ENCODE data around the gene AP4B1. TPM values are rescaled to one million over a fixed set of nuclear protein-coding genes. Genes with fewer than 3 reads are reported as not detected.

AP4B1 gene
- total RNA-seq, 1 donor from 2014 or later, result 16.3 TPM

DNA sequence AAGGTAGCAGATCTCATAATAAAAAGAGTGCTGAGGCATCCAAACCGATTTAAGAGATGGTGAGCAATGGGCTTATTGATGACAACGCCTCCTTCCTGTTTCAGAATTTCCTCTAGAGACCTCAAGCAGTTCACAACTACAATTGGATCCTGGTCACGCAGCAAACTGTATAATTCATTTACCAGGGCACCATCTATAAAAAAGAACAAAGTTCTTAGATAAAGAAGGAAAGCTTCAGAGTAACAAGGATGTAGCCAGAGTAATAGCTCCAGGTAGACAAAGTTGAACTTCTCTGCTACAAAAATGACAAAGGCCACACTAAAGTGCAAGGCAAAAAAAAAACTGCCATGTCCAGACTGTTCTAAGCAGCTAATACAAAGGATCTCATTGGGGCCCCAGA, 3.4 kb downstream of the AP4B1 start:
- TF ChIP-seq, protein P1, sequence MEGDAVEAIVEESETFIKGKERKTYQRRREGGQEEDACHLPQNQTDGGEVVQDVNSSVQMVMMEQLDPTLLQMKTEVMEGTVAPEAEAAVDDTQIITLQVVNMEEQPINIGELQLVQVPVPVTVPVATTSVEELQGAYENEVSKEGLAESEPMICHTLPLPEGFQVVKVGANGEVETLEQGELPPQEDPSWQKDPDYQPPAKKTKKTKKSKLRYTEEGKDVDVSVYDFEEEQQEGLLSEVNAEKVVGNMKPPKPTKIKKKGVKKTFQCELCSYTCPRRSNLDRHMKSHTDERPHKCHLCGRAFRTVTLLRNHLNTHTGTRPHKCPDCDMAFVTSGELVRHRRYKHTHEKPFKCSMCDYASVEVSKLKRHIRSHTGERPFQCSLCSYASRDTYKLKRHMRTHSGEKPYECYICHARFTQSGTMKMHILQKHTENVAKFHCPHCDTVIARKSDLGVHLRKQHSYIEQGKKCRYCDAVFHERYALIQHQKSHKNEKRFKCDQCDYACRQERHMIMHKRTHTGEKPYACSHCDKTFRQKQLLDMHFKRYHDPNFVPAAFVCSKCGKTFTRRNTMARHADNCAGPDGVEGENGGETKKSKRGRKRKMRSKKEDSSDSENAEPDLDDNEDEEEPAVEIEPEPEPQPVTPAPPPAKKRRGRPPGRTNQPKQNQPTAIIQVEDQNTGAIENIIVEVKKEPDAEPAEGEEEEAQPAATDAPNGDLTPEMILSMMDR (IDR thresholded peaks at IDR 0.05), result no peak
- no peak overlapping the region for H3K27ac ChIP-seq
- no peak for DNase-seq
- no peaks in the 10 kb centered on the region for H3K9me3 ChIP-seq
- no peaks in the 10 kb centered on the region for H3K27me3 ChIP-seq (ENCODE audit: low read depth)
- peaks cover 34% of the 10 kb centered on the region for H3K4me1 ChIP-seq
- intact Hi-C loops (cut with DNase I), result no loop called here
- no peak for ATAC-seq
- peaks cover 52% of the 10 kb centered on the region for H3K36me3 ChIP-seq
- H3K4me3 ChIP-seq, result no peak overlapping the region

DNA sequence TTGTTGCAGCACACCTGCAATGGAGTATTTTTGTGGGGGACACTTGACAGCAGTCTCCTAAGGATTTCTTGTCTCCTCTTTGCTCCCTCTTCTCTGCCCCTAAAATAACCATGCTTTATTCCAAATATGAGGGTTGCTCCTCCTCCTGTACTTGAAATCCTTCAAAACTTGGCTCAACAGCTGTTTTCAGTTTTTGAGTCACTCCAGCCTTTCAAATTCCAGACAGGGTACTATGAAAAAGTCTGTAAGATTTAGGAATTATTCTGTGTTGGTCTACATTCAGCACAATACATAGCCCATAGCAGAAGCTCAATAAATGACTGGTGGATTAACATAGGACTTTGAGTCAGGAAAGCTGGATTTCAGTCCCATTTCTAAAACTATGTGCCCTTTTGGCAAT, 5.5 kb downstream of the AP4B1 start:
- TF ChIP-seq, protein P1 (IDR thresholded peaks at IDR 0.05), result no peak
- peaks cover 26% of the 10 kb centered on the region for H3K4me1 ChIP-seq
- no peaks in the 10 kb centered on the region for H3K9me3 ChIP-seq
- ATAC-seq (no peak), DNase-seq (no peak)
- intact Hi-C loops (cut with DNase I), result no loop called here
- no peak overlapping the region for H3K27ac ChIP-seq
- H3K4me3 ChIP-seq, result no peak overlapping the region
- peaks cover 71% of the 10 kb centered on the region for H3K36me3 ChIP-seq
- H3K27me3 ChIP-seq (ENCODE audit: low read depth), result no peaks in the 10 kb centered on the region

DNA sequence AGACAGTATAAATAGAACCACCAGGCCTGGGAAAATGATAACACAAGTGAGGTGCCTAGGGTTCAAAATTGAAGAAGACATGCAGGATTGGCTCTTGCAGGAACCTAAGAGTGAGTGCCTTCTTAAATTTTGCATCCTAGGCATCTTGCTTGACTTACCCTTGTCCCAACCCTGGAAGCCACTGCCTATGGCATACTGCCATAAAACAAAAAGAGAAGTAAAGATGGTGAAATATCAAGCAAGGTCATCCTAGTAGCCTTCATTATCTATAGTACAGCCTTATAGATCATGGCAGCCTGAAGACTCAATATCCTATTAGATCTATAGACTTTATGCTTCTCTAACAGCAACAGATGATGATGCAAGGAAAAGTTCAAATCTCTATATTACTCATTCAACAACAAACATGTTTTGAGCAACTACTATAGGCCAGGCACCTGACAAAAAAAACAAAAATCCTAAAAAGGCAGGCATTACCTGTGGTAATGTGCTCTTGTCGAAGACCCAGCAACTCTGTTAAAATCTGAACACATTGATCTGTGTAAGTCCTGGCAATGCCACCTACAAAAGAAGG, 6.3 kb downstream of the AP4B1 start:
- DNase-seq, result no peak
- Histone ChIP-seq H3K27me3 (ENCODE audit: low read depth) (no peaks in the 10 kb centered on the region), H3K27ac (no peak overlapping the region), H3K9me3 (no peaks in the 10 kb centered on the region), H3K4me1 (peaks cover 18% of the 10 kb centered on the region), H3K4me3 (no peak overlapping the region), H3K36me3 (peaks cover 71% of the 10 kb centered on the region)
- intact Hi-C loops (cut with DNase I), result no loop called here
- ATAC-seq, result peak in 1 of 2 donors; percentile 42
- TF ChIP-seq, protein P1 (IDR thresholded peaks at IDR 0.05), result no peak

DNA sequence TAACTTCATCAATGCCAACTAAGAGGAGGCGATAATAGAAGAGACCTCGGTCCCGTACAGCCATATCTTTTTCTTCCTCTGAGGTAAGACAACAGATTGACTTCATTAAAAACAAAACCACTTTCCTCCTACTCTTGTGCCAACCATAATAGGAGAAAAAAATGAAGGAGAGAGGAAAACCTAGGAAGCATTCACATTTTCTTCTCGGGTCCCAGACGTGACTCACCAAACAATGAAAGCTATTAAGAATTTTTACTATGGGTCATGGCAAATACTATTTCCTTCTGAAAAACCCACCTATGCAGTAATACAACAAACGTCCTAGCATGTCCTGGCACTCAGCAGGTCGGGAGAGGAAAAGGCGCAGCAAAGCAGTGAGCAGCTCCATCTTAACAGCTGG, 8.6 kb downstream of the AP4B1 start:
- H3K4me3 ChIP-seq, result no peak overlapping the region
- no peak overlapping the region for H3K27ac ChIP-seq
- TF ChIP-seq, protein P1 (IDR thresholded peaks at IDR 0.05), result no peak
- DNase-seq (no peak), ATAC-seq (no peak)
- peaks cover 66% of the 10 kb centered on the region for H3K36me3 ChIP-seq
- H3K27me3 ChIP-seq (ENCODE audit: low read depth), result no peaks in the 10 kb centered on the region
- H3K4me1 ChIP-seq, result peaks cover 10% of the 10 kb centered on the region
- intact Hi-C loops (cut with DNase I), result no loop called here
- H3K9me3 ChIP-seq, result no peaks in the 10 kb centered on the region

DNA sequence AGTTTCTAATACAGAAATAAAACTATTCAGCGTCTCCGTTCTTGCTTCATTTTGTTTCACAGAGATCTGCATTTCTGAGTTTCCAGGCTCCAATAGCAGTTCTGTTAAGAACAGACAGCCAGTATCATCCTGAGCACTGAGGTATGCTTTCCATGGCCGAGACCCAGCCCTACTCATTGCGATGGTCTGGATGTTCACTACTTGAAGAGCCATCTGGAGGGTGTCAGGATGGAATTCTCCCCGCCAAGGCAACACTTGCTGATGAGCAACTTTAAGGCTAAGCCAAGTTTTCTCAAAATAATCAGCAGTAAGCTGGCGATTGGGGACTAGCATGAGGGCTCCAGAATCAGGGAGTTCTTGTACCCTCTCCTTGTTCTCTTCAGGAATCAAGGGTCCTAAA, 9.5 kb downstream of the AP4B1 start:
- TF ChIP-seq, protein P1 (IDR thresholded peaks at IDR 0.05), result no peak
- Histone ChIP-seq H3K36me3 (peaks cover 58% of the 10 kb centered on the region), H3K27ac (no peak overlapping the region), H3K4me3 (no peak overlapping the region), H3K27me3 (ENCODE audit: low read depth) (no peaks in the 10 kb centered on the region), H3K4me1 (peaks cover 10% of the 10 kb centered on the region), H3K9me3 (no peaks in the 10 kb centered on the region)
- intact Hi-C loops (cut with DNase I), result no loop called here
- ATAC-seq, result no peak
- no peak for DNase-seq

Data from lower lobe of right lung (tissue), 2 donors.